ENCODE results near the gene BCL3. TPM values are rescaled to one million over a fixed set of nuclear protein-coding genes. Genes with fewer than 3 reads are reported as not detected.
A peak's percentile ranks its signal among the peaks of the same experiment; 100 is the strongest.
"Not testable (repeated sequence)": the region's sequence is repeated elsewhere in the genome, so short reads cannot be mapped to it uniquely, and the experiment has no call there.

Gene BCL3, protein sequence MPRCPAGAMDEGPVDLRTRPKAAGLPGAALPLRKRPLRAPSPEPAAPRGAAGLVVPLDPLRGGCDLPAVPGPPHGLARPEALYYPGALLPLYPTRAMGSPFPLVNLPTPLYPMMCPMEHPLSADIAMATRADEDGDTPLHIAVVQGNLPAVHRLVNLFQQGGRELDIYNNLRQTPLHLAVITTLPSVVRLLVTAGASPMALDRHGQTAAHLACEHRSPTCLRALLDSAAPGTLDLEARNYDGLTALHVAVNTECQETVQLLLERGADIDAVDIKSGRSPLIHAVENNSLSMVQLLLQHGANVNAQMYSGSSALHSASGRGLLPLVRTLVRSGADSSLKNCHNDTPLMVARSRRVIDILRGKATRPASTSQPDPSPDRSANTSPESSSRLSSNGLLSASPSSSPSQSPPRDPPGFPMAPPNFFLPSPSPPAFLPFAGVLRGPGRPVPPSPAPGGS
- 100 to 1,000 TPM; 149 to 168 TPM for total RNA-seq
- 11.8 to 37.2 reads per million in 2 donors for total RNA-seq

GRCh38 chr19:44748426-44749254 lies at the start of gene BCL3:
BCL3 (plus strand) TSS chr19:44748708; CDS start chr19:44748791, 83 bp downstream.
- H3K4me3 Mint-ChIP-seq = peak within 1 kb of the TSS; percentile 99
- peak within 1 kb of the TSS; percentile 98 for H3K27ac Mint-ChIP-seq
- peak; percentile 67 for ATAC-seq

GRCh38 chr19:44700547-44700946 lies 48.0 kb upstream of the BCL3 start:
- DNase-seq (no peak), ATAC-seq (no peak)
- Mint-ChIP-seq H3K4me3 (no peak overlapping the region), H3K27ac (no peak overlapping the region), H3K27me3 (peaks cover 12% of the 10 kb centered on the region), H3K36me3 (ENCODE audit: low read depth) (peaks cover 4% of the 10 kb centered on the region), H3K4me1 (peaks cover 4% of the 10 kb centered on the region)
- H3K9me3 ChIP-seq (ENCODE audit: control insufficient read depth, low read length, poor library complexity, severe bottlenecking) = no peaks in the 10 kb centered on the region

More at GRCh38 chr19:44748426-44749254, at the start of gene BCL3:
- H3K4me1 Mint-ChIP-seq = peaks cover 55% of the 10 kb centered on the region
- peaks cover 6% of the 10 kb centered on the region for H3K36me3 Mint-ChIP-seq (ENCODE audit: low read depth)
- H3K27me3 Mint-ChIP-seq = no peaks in the 10 kb centered on the region
- H3K9me3 ChIP-seq (ENCODE audit: control insufficient read depth, low read length, poor library complexity, severe bottlenecking) = no peaks in the 10 kb centered on the region
- peak; percentile 77 to 85 (median 84) for DNase-seq

DNA sequence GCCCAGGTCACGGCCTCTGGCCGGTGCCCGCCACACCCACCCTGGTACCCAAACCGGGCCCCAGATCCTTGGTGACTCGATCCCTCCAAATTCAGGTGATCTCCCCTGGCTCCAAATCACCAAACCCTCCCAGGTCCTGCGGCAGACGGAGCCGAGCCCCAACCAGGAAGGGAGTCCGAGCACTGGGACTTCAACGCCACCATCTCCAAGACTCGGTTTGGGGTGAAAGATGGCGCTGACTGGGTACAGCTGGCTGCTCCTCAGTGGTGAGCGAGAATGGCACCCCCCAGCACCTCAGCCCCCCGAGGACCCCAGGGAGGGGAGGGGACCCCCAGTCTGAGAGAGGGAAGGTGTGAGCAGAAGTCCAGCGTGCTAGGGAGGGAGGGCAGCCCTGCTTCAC lies 47.3 kb upstream of the BCL3 start:
- peaks cover 4% of the 10 kb centered on the region for H3K36me3 Mint-ChIP-seq (ENCODE audit: low read depth)
- H3K9me3 ChIP-seq (ENCODE audit: control insufficient read depth, low read length, poor library complexity, severe bottlenecking) = no peaks in the 10 kb centered on the region
- H3K27me3 Mint-ChIP-seq = peaks cover 12% of the 10 kb centered on the region
- no peak overlapping the region for H3K27ac Mint-ChIP-seq
- no peak overlapping the region for H3K4me3 Mint-ChIP-seq
- H3K4me1 Mint-ChIP-seq = peaks cover 4% of the 10 kb centered on the region
- ATAC-seq = no peak
- no peak for DNase-seq

DNA sequence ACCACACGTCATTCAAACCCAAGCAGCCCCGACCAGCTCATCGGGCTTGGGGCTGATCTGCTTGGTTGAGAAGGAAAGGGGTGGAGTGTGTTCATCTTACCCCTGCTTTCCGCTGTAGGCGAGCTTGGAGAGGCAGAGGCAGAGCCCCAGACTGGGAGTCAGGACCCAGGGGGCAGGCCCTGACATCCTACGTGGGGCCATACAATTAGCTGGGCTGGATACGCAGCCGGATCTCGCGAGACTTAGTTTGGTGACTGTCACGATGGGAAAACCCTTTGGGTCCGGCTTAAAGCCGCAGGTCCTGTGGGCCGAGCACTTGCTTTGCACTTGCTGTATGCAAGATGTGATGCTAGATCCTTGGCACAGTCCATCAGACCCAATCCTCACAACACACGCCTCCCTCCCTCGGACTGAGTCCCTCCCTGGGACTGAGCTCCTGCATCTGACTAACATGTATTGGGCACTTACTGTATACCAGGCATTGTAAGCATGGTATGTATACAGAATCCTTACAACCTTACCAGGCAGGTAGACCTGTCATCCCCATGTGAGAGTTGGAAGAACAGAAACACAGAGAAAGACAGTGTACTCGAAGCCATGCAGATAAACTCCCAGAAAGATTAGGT lies 45.8 kb upstream of the BCL3 start:
- H3K4me3 Mint-ChIP-seq = no peak overlapping the region
- no peak overlapping the region for H3K27ac Mint-ChIP-seq
- no peaks in the 10 kb centered on the region for H3K4me1 Mint-ChIP-seq
- H3K36me3 Mint-ChIP-seq (ENCODE audit: low read depth) = no peaks in the 10 kb centered on the region
- ATAC-seq (no peak), DNase-seq (no peak)
- H3K9me3 ChIP-seq (ENCODE audit: control insufficient read depth, low read length, poor library complexity, severe bottlenecking) = no peaks in the 10 kb centered on the region
- H3K27me3 Mint-ChIP-seq = peaks cover 9% of the 10 kb centered on the region

DNA sequence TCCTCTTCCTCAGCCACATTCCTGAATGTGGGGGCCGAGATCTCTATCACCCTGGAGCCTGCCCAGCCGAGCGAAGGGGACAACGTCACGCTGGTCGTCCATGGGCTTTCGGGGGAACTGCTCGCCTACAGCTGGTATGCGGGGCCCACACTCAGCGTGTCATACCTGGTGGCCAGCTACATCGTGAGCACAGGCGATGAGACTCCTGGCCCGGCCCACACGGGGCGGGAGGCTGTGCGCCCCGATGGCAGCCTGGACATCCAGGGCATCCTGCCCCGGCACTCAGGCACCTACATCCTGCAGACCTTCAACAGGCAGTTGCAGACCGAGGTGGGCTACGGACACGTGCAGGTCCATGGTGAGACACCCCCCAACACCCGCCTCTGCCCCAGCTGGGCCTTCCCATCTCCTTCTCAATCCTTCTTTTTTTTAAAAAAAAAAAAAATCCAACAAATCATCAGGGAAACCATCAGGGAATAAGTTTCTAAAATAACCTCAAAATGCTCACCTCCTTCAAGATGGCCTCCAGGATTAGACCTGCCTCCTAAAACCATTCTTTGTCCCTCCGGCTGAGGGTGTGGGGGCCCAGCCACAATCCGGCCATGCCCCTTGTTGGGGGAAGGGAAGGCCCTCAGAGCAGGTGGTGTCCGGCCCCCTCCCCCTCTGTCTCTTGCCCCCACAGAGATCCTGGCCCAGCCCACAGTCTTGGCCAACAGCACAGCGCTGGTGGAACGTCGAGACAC lies 45.0 kb upstream of the BCL3 start:
- Mint-ChIP-seq H3K27me3 (peaks cover 3% of the 10 kb centered on the region), H3K4me3 (no peak overlapping the region), H3K27ac (no peak overlapping the region), H3K4me1 (no peaks in the 10 kb centered on the region), H3K36me3 (ENCODE audit: low read depth) (no peaks in the 10 kb centered on the region)
- no peaks in the 10 kb centered on the region for H3K9me3 ChIP-seq (ENCODE audit: control insufficient read depth, low read length, poor library complexity, severe bottlenecking)
- ATAC-seq = no peak
- no peak for DNase-seq

DNA sequence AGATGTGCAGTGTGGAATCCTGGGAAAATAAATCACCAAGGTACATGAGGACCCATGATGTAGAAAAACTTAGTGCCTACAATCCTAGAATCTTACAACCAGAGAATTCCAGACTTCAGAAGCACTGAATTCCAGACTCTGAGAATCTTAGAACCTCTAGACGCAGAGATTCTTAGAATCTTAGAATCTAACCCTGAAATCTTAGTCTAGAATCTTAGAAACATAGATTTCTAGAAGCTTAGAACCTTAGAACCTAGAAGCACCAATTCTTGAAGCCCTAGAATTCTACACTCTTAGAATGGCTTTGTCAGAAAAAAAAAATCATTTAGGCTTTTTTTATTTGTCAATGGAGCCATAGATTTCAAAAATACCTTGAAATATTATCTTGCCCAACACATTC lies 43.5 kb upstream of the BCL3 start:
- Mint-ChIP-seq H3K36me3 (ENCODE audit: low read depth) (no peaks in the 10 kb centered on the region), H3K27me3 (no peaks in the 10 kb centered on the region), H3K4me3 (no peak overlapping the region), H3K27ac (no peak overlapping the region), H3K4me1 (no peaks in the 10 kb centered on the region)
- ATAC-seq = no peak
- DNase-seq = no peak
- no peaks in the 10 kb centered on the region for H3K9me3 ChIP-seq (ENCODE audit: control insufficient read depth, low read length, poor library complexity, severe bottlenecking)

DNA sequence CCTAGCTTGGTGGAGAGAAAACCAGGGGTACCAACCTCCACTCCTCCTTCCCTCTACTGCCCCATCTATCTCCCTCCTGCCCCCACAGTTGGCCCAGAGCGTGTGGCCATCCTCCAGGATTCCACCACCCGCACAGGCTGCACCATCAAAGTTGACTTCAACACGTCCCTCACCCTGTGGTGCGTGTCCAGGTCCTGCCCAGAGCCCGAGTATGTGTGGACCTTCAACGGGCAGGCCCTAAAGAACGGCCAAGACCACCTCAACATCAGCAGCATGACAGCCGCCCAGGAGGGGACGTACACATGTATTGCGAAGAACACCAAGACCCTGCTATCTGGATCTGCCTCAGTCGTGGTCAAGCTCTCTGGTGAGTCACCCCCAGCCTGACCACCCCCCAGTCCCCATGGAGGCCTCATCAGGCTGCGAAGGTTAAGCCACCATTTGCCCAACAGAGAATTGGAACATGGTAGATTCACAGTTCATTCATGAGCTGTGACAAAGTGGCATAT lies 43.0 kb upstream of the BCL3 start:
- Mint-ChIP-seq H3K4me1 (no peaks in the 10 kb centered on the region), H3K27ac (no peak overlapping the region), H3K36me3 (ENCODE audit: low read depth) (no peaks in the 10 kb centered on the region), H3K4me3 (no peak overlapping the region), H3K27me3 (no peaks in the 10 kb centered on the region)
- no peak for ATAC-seq
- H3K9me3 ChIP-seq (ENCODE audit: control insufficient read depth, low read length, poor library complexity, severe bottlenecking) = no peaks in the 10 kb centered on the region
- no peak for DNase-seq

DNA sequence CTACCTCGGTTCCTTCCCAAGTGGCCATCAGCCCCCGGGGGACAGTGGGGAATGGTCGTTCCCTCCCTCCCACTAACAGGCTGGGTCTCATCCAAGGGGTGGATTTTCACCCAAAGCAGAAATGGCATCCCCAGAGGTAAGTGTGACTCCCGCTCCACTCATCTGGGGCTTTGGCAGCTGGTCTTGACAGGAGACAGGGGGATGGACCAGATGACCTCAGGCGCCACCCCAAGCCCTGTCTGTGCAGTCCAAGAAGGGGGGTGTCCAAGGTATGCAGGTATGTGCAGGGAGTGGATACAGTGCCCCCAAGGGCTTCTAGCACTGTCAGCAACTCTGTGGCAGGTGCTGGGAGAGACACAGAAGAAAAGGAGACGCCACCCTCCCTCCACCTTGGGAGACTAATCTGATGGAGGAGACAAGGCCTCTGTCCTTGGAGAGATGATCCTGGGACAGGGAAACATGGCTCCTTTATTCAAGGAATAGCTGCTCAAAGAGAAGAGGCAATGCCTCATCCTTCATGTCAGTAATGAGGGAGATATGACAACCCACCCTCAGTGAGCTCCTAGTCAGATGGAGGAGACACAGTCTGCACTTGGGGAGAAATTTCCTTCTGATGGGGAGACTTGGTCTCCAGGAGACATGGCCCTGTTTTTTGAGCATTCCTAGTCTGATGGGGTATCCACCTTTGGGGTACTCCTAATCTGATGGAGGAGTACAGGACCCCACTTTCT lies 41.8 kb upstream of the BCL3 start:
- Mint-ChIP-seq H3K4me1 (no peaks in the 10 kb centered on the region), H3K27me3 (peaks cover 5% of the 10 kb centered on the region), H3K4me3 (no peak overlapping the region), H3K27ac (no peak overlapping the region), H3K36me3 (ENCODE audit: low read depth) (no peaks in the 10 kb centered on the region)
- H3K9me3 ChIP-seq (ENCODE audit: control insufficient read depth, low read length, poor library complexity, severe bottlenecking) = no peaks in the 10 kb centered on the region
- DNase-seq = no peak
- ATAC-seq = no peak

- no peak overlapping the region for H3K4me3 Mint-ChIP-seq
- H3K27me3 Mint-ChIP-seq = peaks cover 5% of the 10 kb centered on the region
- H3K27ac Mint-ChIP-seq = no peak overlapping the region
- no peak for DNase-seq
- ATAC-seq = no peak
- H3K4me1 Mint-ChIP-seq = no peaks in the 10 kb centered on the region
- no peaks in the 10 kb centered on the region for H3K9me3 ChIP-seq (ENCODE audit: control insufficient read depth, low read length, poor library complexity, severe bottlenecking)
- H3K36me3 Mint-ChIP-seq (ENCODE audit: low read depth) = no peaks in the 10 kb centered on the region
Observed at GRCh38 chr19:44707794-44708193, 40.7 kb upstream of the BCL3 start.

DNA sequence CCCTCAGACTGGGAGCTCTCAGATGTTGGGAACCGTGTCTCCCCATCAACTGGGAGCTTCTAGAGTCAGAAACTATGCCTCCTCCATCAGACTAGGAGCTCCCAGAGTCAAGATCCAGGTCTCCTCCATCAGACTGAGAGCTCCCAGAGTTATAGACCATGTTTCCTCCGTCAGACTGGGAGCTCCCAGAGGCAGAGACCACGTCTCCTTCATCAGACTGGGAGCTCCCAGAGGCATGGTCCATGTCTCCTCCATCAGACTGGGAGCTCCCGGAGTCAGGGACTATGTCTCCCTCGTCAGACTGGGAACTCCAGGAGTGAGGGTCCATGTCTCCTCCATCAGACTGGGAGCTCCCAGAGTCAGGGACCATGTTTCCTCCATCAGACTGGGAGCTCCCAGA lies 39.6 kb upstream of the BCL3 start:
- no peak overlapping the region for H3K4me3 Mint-ChIP-seq
- H3K27ac Mint-ChIP-seq = no peak overlapping the region
- H3K36me3 Mint-ChIP-seq (ENCODE audit: low read depth) = no peaks in the 10 kb centered on the region
- ATAC-seq = no peak
- H3K9me3 ChIP-seq (ENCODE audit: control insufficient read depth, low read length, poor library complexity, severe bottlenecking) = no peaks in the 10 kb centered on the region
- peaks cover 5% of the 10 kb centered on the region for H3K27me3 Mint-ChIP-seq
- no peaks in the 10 kb centered on the region for H3K4me1 Mint-ChIP-seq
- no peak for DNase-seq

GRCh38 chr19:44709434-44710266 lies 38.9 kb upstream of the BCL3 start:
- H3K4me1 Mint-ChIP-seq; H3K27ac Mint-ChIP-seq; H3K9me3 ChIP-seq (ENCODE audit: control insufficient read depth, low read length, poor library complexity, severe bottlenecking); H3K27me3 Mint-ChIP-seq; DNase-seq; ATAC-seq; H3K4me3 Mint-ChIP-seq; H3K36me3 Mint-ChIP-seq (ENCODE audit: low read depth): not testable (repeated sequence)
